ENCODE measurements around the gene PAM16. TPM values are rescaled to one million over a fixed set of nuclear protein-coding genes. Genes with fewer than 3 reads are reported as not detected.

Gene PAM16
- total and polyA plus RNA-seq, 4 donors, result 14.0 to 70.5 (median 29.6) TPM

- Histone ChIP-seq H3K9ac (ENCODE audit: low read depth in 1 of 2, low read length in 2 of 2) (no peak overlapping the region), H3K27ac (ENCODE audit: low read depth in 1 of 2, low read length in 2 of 2) (no peak overlapping the region), H3K27me3 (ENCODE audit: control insufficient read depth in 4 of 4, insufficient read depth in 4 of 4, low read length in 3 of 4) (no peaks in the 10 kb centered on the region), H3K4me3 (ENCODE audit: low read depth in 1 of 3, low read length in 3 of 3) (no peak overlapping the region), H3K36me3 (ENCODE audit: control insufficient read depth in 4 of 4, insufficient read depth in 3 of 4, low read depth in 1 of 4, low read length in 3 of 4) (peaks cover 0 to 19% (median 12%) of the 10 kb centered on the region in 4 donors), H3K4me1 (ENCODE audit: control insufficient read depth in 4 of 4, insufficient read depth in 4 of 4, low read length in 3 of 4) (no peaks in the 10 kb centered on the region), H3K9me3 (ENCODE audit: control insufficient read depth in 4 of 4, low read length in 3 of 4) (no peaks in the 10 kb centered on the region)
- WGBS, result 85% methylated on average over 10 of the region's 10 CpGs
- TF ChIP-seq NR2F2 (IDR thresholded peaks at IDR 0.05) (no peak), RAD21 (IDR thresholded peaks at IDR 0.05) (no peak), YY1 (IDR thresholded peaks at IDR 0.05) (no peak), HNF4A (conservative IDR thresholded peaks at IDR 0.05) (no peak), HNF4G (IDR thresholded peaks at IDR 0.05) (no peak), JUND (IDR thresholded peaks at IDR 0.05) (no peak), TAF1 (conservative IDR thresholded peaks at IDR 0.05) (no peak), CTCF (IDR thresholded peaks at IDR 0.05; ENCODE audit: low read depth, low read length, missing input control) (no peak), SP1 (IDR thresholded peaks at IDR 0.05) (no peak), ATF3 (IDR thresholded peaks at IDR 0.05) (no peak), RXRA (IDR thresholded peaks at IDR 0.05) (no peak), EGR1 (IDR thresholded peaks at IDR 0.05; ENCODE audit: low read depth in 2 of 2) (no peak), ZBTB33 (IDR thresholded peaks at IDR 0.05) (no peak), REST (IDR thresholded peaks at IDR 0.05) (no peak), FOXA1 (IDR thresholded peaks at IDR 0.05) (no peak)
- no peak for DNase-seq (ENCODE audit: low spot score)
Measured at GRCh38 chr16:4339455-4339854, 11.7 kb downstream of the PAM16 start.

GRCh38 chr16:4338712-4339299 is 12.3 kb downstream of the PAM16 start:
- Histone ChIP-seq H3K4me1 (ENCODE audit: control insufficient read depth in 4 of 4, insufficient read depth in 4 of 4, low read length in 3 of 4) (no peaks in the 10 kb centered on the region), H3K27me3 (ENCODE audit: control insufficient read depth in 4 of 4, insufficient read depth in 4 of 4, low read length in 3 of 4) (no peaks in the 10 kb centered on the region), H3K27ac (ENCODE audit: low read depth in 1 of 2, low read length in 2 of 2) (no peak overlapping the region), H3K36me3 (ENCODE audit: control insufficient read depth in 4 of 4, insufficient read depth in 3 of 4, low read depth in 1 of 4, low read length in 3 of 4) (peaks cover 0 to 19% (median 12%) of the 10 kb centered on the region in 4 donors), H3K9ac (ENCODE audit: low read depth in 1 of 2, low read length in 2 of 2) (no peak overlapping the region), H3K9me3 (ENCODE audit: control insufficient read depth in 4 of 4, low read length in 3 of 4) (no peaks in the 10 kb centered on the region), H3K4me3 (ENCODE audit: low read depth in 1 of 3, low read length in 3 of 3) (no peak overlapping the region)
- no peak for DNase-seq (ENCODE audit: low spot score)
- 88% methylated on average over 10 of the region's 10 CpGs for WGBS
- no peak for TF ChIP-seq TAF1 (conservative IDR thresholded peaks at IDR 0.05)
- TF ChIP-seq NR2F2 (IDR thresholded peaks at IDR 0.05), result no peak
- TF ChIP-seq EGR1 (IDR thresholded peaks at IDR 0.05; ENCODE audit: low read depth in 2 of 2), result no peak
- no peak for TF ChIP-seq SP1 (IDR thresholded peaks at IDR 0.05)
- TF ChIP-seq RXRA (IDR thresholded peaks at IDR 0.05), result no peak
- TF ChIP-seq YY1 (IDR thresholded peaks at IDR 0.05), result no peak
- TF ChIP-seq MAX (IDR thresholded peaks at IDR 0.05), result no peak
- no peak for TF ChIP-seq GABPA (IDR thresholded peaks at IDR 0.05 in 1 of 2, conservative IDR thresholded peaks at IDR 0.05 in 1 of 2)
- TF ChIP-seq HNF4G (IDR thresholded peaks at IDR 0.05), result no peak
- TF ChIP-seq FOXA1 (IDR thresholded peaks at IDR 0.05), result no peak
- no peak for TF ChIP-seq FOXA2 (IDR thresholded peaks at IDR 0.05)
- no peak for TF ChIP-seq CTCF (IDR thresholded peaks at IDR 0.05; ENCODE audit: low read depth, low read length, missing input control)
